Activated naive CD4-positive, alpha-beta T cell (primary cell): ENCODE measurements around the gene ME3.

Experiments
- DNase-seq, 4 experiments: peaks; one replicate each; lab custom pipeline; 2025; lab: John Stamatoyannopoulos, UW

ME3 gene

DNA sequence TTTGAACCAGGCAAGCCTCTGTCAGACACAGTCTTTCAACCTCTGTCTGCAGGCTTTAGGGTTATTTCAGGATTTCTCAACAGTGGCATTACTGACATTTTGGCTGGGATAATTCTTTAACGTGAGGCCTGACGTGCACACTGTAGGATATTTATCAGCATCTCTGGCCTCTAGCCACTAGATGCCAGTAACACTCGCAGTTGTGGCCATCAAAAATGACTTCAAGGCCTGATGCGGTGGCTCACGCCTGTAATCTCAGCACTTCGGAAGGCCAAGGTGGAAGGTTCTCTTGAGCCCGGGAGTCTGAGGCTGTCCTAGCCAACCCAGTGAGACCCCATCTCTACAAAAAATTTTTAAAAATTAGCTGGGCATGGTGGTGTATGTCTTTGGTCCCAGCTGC, 184.7 kb downstream of the ME3 start:
- DNase-seq, result no peak

DNA sequence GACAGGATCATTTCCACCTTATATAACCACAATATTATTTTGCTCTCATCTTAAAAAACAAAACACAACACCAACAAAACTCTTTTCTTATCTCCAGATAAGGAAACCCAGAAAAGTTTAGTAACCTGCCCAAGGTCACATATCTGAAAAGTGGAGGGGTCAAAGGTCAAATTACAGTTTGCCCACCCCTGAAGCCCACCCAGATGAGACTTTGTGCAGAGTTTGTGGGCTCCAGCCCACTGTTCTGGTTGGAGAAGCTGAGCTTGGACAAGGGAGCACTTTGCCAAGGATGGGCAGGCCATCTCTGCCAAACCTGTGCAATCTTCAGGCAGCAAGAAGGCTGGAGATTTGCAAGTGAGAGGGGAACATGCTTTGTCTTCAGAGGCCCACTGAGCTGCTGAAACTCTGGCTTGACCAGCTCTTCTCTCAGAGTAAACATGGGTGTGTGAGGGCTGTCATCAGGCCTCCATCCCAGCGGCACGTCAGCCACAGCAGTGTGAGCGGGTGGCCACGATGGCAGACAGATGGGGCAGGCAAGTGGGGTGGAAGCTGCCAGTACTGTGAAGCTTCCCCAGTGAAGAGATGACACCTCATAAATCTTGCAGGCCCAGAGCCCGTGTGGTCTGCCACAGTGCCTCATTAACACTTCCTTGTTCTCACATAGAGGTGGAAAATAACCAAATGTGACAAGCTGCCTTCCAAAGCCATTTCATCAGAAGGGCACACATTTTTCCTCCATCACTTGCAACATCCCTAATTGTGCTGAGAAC, 186.0 kb downstream of the ME3 start:
- DNase-seq, result no peak

DNA sequence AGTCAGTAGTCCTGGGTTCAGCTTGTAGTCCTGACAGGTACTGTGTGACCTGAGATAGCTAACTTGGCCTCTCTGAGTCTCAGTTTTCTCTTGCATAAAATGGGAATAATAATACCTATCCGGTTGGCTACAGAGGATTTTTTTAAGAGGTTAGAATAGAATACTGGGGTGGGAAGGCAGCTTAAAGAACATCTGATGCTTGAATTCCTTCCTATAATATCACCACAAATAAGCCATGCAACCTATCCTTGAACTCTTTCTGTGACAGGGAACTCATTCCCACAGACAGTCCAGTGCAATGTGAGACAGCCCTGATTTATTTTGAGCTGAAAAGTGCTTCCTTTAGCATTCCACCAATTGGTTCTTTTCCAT, 187.6 kb downstream of the ME3 start:
- DNase-seq, result no peak

DNA sequence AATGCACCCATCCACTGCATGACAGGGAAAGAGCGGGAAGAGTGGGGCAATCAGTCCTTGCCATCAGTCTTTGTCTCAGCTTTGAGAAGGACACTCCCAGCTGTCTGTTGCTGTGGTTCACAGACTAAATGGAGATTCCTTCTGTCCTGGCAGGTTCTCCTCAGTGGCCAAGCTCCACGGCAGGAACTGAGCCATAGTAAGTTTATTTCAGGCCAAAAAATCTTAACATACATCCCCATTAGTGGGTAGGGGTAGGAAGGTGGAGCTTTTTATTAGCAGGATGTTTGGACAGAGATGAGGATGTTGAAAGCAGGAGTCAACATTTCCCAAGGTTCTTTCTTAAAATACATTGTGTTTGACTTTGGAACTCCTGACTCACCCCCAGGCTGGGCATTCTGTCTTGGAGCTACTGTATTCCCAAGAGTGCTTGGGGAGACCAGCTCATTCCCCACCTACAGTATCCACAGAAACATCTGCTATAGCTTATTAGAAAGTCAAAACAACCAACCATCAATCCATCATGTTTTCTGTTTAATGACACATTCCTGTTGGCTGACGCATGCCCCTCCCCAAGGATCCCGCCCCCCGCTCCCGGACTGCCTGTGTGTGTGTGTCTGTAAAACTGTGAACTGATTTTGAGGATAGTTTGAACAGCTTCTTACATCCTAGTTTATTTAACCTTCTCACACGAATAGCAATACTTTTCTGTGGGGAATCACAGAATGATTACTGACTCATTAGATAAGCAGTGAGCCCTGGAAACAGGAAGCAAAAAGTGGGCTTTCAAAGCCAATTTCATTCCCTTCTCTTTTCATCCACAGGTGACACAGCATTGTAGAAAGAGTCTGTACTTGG, 188.2 kb downstream of the ME3 start:
- DNase-seq, result no peak

DNA sequence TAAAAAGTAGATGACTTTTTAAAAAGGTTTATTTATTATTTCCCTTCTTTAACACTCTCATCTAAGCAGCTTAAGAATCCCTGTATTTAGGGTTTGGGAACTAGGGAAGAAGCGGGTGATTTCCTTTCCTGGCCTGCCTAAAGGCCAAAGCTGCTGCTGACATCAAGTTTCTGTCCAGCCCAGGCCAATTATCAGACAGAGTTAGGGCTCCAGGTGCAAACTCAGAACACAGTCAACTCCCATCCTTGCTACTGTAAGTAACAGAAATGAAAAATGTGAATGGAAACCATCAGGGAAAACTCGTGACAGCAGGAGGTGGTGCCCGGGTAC, 188.8 kb downstream of the ME3 start:
- no peak for DNase-seq

DNA sequence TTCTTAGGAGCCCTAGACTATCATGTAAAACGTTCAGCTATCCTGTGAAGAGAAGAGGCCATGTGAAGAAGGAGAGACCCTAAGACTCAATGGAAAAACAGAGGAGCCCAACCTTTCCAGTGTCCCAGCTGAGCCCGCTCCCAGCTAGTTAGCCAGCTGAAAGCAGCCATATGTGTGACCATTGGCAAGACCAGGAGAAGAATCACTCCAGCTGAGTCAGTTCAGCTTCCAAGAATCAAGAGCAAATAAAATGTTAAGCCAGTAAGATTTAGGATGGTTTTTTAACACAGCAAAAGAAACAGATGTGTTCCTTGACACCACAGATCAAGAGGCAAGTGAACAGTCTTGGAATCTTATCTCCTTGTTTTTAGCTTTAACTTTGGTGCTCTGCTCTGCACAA, 189.7 kb downstream of the ME3 start:
- no peak for DNase-seq

DNA sequence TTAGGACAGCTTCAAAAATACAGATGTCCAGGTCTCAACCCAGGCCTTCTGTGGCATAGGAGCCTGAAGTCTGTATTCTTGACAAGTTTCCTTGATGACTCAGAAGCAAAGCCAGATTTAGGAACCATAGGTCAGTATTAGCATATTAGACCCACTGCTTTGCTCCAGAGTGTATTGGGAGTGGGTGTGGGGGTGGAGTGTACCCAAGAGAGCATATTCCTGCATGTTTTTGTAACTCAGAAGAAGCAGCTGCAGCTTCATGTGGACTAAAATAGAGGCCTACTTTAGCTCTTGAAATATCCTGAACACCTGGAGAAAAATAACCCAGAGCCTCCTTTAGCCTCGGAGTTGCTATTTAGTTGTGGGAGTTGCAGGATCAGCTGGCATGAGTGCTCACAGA, 191.0 kb downstream of the ME3 start:
- no peak for DNase-seq

DNA sequence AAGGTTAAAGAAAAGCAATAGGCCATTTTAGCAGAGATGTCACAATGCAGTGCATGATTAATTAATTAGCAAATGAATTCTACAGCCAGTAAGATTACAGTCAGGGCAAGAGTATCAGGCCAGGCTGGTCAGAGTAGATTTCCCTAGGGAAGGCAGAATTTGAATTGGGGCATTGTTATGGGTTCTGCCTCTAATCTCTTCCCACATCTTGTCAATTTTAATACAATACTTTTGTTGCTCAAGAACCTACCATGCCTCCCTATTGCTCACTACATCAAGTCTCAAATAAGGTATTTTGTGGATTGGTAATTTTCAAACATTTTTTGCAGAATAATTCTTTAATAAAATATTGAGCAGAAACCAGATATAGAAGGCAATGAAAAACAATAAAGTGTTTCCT, 194.1 kb downstream of the ME3 start:
- DNase-seq, result no peak

DNA sequence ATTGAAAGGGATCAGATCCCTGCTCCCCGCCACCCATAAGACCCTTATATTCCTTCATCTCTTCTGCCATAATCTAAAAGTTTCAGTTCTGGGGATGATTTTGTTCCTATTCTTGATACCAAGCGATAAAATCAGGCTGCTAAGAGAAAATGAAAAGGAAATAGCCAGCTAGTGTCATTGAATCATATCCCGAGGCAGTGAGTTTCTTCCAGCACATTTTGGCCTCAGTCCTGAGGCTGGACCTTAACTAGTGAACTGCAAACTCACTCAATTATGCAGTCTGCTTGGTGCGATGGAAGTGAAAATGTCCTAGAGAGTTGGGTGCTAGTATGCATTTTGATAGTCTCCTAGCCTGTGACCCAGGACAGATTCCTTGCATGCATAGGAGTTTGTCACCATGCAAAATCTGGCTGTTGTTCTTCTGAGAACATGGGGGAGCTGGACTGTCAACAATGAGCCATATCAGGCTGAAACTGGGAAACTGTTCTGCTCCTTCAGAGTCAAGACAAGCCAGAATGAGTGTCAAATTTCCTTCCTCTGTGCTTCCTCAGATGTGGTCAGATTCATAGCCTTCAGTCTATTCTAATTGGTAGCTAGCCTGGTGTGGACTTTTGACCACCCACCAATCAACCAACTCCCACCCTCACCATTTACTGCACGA, 194.8 kb downstream of the ME3 start:
- no peak for DNase-seq

DNA sequence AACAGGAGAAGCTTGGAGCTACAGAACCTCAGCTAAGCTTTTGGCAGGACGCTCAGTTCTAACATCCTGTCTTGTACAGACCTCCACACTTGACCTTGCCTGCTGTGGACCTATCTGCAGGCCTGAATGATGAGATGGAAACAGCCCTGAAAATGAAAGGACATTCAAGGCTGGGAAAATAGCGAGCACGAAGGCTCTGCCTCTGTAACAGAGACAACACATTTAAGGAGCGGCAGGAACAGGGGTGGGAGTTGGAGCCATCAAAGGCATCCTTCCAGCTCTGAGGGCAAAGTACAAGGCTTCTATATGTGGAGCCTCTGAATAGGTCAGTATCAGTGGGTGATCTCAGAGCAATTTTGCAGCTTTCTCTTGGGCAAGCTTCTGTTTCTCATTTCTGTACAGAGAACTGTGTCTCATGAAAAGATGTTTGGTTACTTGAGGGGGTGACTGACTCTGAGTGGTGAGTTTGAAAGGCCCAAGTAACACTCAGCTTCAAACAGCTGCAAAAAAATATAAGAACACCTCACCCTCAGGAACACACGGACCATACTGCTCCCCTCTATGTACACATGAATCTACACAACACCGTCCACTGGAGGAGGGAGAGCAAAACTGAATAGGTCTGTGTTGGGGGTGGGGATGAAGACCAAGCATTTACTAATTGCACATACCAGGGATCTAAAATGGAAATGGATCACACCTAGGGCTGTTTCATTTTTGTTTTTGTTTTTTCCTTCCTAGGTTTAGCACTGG, 196.1 kb downstream of the ME3 start:
- no peak for DNase-seq

DNA sequence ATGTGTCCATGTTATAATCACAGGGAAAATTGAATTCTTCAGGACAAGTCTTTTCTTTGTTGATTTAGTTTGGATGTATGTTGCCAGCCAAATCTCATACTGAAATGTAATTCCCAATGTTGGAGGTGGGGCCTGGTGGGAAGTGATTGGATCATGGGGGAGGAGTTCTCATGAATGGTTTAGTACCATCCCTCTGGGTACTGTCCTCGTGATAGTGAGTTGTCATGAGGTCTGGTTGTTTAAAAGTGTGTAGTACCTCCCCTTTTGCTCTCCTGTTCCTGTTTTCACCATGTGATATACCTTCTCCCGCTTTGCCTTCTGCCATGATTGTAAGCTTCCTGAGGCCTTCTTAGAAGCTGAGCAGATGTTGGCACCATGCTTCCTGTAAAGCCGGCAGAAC, 197.4 kb downstream of the ME3 start:
- no peak for DNase-seq

DNA sequence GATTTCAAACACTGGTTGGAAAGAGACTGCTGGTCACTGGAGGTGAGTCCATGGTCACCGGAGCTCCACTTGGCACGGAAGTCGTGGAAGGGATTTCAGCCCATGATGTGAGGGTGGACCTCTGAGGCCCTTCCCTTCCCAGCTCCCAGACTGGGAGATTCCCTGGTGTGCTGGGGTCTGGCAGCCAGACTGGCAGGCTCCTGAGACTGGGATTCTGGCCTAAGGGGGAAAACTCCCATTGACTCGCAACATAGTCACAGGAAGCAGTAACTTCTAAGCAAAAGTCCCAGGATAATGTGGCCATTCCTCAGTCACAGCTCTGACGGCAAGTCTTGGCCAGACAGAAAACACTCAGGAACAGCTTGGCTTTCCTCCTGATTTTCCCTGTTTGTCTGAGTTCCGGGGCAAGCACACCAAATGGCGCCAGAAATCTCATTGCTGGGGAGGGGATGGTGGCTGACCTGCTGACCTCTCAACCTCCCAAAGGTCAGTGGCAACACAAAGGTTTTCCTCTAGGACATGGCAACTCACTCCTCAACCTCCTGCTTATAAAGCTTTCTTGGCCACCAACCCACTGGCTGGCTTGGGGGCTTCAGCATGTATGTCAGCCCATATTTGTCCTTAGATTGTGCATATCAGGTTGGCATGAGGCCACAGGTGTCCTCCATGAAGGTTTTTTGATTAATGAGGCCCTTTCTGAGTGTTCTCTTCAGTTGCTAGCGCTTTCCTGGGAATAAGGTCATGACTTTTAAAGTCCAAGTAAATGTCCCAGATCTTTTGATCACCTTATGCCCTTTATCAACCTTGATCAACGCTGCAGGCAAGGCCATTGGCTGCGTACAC, 198.2 kb downstream of the ME3 start:
- DNase-seq, result no peak

DNA sequence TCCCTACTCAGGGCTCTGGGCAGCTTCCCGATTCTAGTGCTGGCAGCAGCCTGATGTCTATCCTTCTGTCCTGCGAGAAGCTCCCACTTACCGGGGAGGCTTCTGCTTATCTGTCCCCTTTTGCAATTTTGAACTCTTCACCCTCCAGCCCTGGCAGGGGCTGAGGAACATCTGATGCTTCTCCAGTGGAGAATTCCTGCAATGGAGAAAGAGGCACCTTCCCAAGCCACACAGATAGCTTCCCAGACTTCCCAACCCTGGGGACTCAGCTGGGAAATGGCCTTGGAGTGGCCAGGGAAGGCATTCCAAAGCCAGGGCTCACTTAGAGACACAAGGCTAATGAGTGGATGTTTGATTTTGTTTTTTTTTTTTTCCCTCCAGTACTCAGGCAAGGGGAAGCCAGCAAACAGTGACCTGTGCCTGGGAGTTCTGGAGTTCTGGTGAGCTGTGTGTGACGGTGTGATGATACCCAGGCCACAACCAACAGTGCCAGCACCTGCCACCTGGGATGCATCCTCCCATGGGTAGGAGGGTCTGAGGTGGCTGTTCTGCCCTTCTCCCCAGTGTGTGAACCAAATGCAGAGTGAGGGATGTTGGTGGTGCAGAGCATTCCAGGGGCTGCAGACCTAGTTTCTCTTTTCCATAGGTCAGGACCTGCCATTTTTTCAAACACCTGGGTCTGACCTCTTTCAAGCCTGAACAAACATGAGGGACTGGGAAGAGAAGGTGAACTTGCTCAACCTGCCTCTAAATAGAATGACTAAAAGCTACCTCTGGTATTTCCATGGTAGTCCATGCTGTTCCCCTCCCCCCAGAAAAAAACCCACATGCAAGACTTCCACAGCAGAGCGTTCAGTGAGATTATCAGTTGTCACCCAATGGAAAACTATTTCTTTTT, 202.7 kb downstream of the ME3 start:
- DNase-seq, result no peak

DNA sequence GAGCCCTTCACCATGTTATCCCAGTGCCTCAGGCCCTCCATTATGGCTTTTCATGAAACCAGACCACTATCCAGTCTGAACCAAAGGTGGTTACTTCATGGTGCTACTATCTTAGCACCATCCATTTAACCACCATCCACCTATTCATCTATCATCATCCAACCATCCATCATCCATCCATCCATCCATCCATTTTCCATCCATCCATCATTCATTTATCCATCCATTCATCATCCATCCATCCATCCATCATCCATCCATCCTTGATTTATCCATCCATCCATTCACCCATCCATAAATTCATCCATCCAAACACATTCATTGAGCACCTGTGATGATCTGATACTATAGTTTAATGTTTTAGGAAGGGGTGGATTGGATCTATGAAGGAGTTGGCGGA, 204.2 kb downstream of the ME3 start:
- DNase-seq, result no peak

DNA sequence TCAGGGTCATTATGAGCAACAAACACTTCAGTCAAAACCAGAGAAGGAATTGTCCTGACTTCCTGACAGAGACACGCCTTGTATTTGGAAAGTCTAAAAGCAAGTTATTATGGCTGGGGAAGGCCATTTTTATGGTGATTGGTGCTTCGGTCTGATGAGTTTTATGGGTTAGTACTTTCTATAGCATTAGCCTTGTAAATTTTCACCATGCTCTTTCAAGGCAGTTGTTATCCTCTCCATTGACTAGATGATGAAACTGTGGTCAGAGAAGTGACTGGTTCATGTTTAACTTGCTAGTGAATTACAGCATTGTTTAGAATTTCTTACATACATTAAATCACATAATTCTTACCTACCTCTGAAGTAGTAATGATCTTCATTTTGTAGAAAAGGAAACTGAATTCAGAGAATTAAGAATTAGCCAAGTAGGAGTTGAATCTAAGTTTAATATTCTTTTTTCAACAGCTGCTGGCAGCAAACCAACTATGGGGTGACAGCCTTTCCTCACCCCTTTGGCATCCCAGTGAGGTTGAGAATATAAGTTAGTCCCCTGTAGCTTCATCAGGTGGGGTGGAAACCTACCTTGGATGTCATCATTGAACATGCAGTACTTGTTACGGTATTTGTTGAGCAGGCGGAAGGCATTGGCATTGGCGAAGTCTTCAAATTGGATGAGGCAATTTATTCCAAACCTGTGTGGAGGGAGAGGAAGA, 207.8 kb downstream of the ME3 start:
- DNase-seq, result no peak

DNA sequence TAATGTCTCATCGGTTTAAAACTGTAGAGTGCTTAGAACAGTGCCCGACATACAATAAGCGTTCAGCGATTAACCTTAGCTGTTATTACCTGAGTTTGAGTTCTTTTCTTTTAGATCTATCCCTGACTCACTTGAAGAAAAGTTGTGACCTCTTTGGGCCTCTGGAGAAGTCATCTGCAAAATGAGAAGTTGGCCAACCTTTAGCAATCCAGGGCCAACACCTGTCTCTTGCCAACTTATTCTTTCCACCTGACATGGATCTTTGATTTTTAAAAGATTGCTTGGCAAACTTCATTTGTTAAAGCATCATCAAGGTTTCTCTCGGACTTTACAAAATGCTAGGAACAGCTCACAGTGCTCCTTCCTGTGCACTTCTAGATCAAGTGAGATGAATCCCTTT, 208.5 kb downstream of the ME3 start:
- no peak for DNase-seq

DNA sequence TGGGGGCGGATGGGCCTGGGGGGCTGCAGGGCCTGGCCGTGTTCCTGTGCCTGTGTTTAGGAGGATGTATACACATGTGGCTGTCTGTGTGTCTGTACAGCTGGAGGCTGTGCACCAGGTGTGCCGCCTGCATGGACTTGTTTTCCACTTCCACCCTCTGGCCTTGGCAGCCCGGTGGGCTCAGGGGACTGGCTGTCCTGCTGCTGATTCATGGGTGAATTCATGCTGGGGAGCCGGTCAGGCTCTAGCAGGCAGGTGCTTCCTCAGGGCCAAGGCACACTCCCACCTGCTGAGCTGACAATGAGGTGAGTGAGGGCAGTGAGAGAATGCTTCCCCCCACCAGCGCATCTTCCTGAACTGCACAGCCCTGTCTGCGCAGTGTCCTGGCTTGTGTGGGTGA, 209.3 kb downstream of the ME3 start:
- no peak for DNase-seq

DNA sequence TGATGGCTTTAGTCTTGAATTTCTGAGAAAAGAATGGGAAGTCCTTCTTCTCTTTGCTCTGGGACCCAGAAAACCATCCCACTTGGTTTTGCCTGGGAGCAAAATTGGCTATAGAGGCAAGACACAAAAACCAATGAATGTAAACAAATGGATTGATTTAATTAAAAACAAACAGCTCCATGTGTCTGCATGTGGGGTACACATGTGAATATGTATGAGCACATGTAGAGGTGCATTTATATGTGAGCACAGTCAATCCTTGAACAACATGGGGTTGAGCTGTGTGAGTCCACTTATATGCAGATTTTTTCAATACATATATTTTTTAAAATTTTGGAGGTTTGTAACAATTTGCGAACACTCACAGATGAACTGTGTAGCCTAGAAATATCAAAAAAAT, 210.5 kb downstream of the ME3 start:
- no peak for DNase-seq

DNA sequence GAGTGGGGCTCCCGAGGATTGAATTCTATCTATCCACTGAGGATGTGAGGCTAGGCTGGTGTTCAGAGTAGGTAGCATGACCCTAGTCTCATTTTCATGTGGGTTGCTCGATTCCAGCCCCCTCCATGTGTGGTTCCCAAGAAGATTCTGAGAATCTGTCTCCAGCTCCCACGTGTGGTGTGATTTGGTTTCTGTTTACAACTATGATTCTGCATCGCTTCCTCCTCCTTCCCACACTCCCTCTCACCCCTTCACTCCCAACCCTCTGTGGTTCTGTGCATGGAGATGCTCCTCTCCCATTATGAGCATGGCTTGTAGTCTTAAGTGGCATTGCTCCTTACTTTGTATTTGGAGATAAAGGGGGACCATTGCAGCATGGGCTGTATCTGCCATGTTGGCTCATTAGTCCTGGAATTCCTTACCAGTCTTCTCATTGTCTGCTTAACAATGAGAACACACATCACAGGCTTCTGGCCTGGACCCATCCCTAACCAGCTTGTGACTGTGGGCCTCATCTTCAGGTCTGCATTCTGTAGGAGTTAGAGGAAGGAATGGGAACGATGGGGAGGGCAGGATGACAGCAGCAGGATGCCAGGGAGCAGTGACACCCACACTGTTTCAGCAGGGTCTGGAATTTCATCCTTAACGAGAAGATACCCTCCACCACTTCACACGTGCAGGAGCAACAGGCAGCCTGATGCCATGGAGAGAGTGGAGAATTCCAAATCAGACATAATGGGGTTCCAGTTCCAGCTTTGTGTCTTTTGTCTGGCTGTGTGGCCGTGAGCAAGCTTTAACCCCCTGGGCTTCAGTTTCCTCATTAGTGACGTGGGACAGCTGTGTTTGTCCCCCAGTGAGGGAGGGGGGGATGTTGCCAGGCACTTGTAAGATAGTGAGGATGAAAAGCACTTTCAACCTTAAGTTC, 211.7 kb downstream of the ME3 start:
- no peak for DNase-seq
